Left ventricle myocardium inferior (tissue), 1 donor: ENCODE results near the gene DBF4B. TPM values are rescaled to one million over a fixed set of nuclear protein-coding genes. Genes with fewer than 3 reads are reported as not detected.
A peak's percentile ranks its signal among the peaks of the same experiment; 100 is the strongest.
"Not testable (repeated sequence)": the region's sequence is repeated elsewhere in the genome, so short reads cannot be mapped to it uniquely, and the experiment has no call there.

Experiments
- DNase-seq: peaks from one replicate; pipeline ENCODE4 v3.0.0-alpha.2; 2020
- H3K27ac ChIP-seq: fragments of 200-600 bp; replicated peaks from 2 replicates; pipeline ENCODE4 v1.8.0; 2021
- H3K27me3 ChIP-seq: fragments of 200-600 bp; 2 replicates; pipeline ENCODE4 v1.8.0; 2021; ENCODE audit warnings: low read depth
- H3K36me3 ChIP-seq: fragments of 200-600 bp; 2 replicates; pipeline ENCODE4 v1.8.0; 2021
- H3K4me1 ChIP-seq: fragments of 200-600 bp; 2 replicates; pipeline ENCODE4 v1.8.0; 2021
- H3K4me3 ChIP-seq: fragments of 200-600 bp; 2 replicates; pipeline ENCODE4 v1.8.0; 2021; ENCODE audit warnings: mild to moderate bottlenecking, moderate library complexity
- H3K9me3 ChIP-seq: fragments of 200-600 bp; replicated peaks from 2 replicates; pipeline ENCODE4 v1.8.0; 2021
- CTCF ChIP-seq: fragments of 200-600 bp; IDR thresholded peaks from 2 replicates; pipeline ENCODE4 v1.8.0; 2021; ENCODE audit warnings: antibody characterized with exemption, mild to moderate bottlenecking, borderline replicate concordance
- intact Hi-C: fragments of 100-400 bp; cut with micrococcal nuclease; formaldehyde crosslinking; loops from one replicate; pipeline ENCODE4 v1.11.0; 2022
- total RNA-seq: library from RNA; stranded (reverse); fragmentation: NEBNext Ultra II Directional; extraction: Animal tissue kit (Norgen Biotek cat#: 25700); gene quantifications from one replicate; pipeline ENCODE4 v1.2.1, GENCODE V29; 2021
- donor health status: DM: no; HTN: yes; CAD: no; lungs with severe emphysema.

The DBF4B gene
- total RNA-seq, 1 donor from 2014 or later: 5.7 TPM

- DNase-seq: no peak
- no peaks in the 10 kb centered on the region for H3K9me3 ChIP-seq
- no peaks in the 10 kb centered on the region for H3K27me3 ChIP-seq
- H3K4me3 ChIP-seq: no peak overlapping the region
- peaks cover 4% of the 10 kb centered on the region for H3K36me3 ChIP-seq
- H3K4me1 ChIP-seq: no peaks in the 10 kb centered on the region
- peak; percentile 59 for TF ChIP-seq CTCF
- no peak overlapping the region for H3K27ac ChIP-seq
- intact Hi-C loops: no loop called here
Measured at GRCh38 chr17:44672479-44673093, 35.9 kb upstream of the DBF4B start.

- intact Hi-C loops: no loop called here
- TF ChIP-seq CTCF: no peak
- no peak for DNase-seq
- no peak overlapping the region for H3K27ac ChIP-seq
- no peaks in the 10 kb centered on the region for H3K4me1 ChIP-seq
- no peaks in the 10 kb centered on the region for H3K9me3 ChIP-seq
- no peak overlapping the region for H3K4me3 ChIP-seq
- H3K27me3 ChIP-seq: no peaks in the 10 kb centered on the region
- peaks cover 17% of the 10 kb centered on the region for H3K36me3 ChIP-seq
Measured at GRCh38 chr17:44673893-44674292, 34.6 kb upstream of the DBF4B start.

GRCh38 chr17:44677136-44677535 lies 31.3 kb upstream of the DBF4B start:
- Histone ChIP-seq H3K27me3 (no peaks in the 10 kb centered on the region), H3K4me3 (no peak overlapping the region), H3K27ac (no peak overlapping the region), H3K36me3 (peaks cover 48% of the 10 kb centered on the region), H3K4me1 (no peaks in the 10 kb centered on the region), H3K9me3 (no peaks in the 10 kb centered on the region)
- no peak for DNase-seq
- intact Hi-C loops: no loop called here
- no peak for TF ChIP-seq CTCF

- H3K27ac ChIP-seq, H3K27me3 ChIP-seq, intact Hi-C loops, H3K9me3 ChIP-seq, DNase-seq, H3K4me3 ChIP-seq: not testable (repeated sequence)
- peaks cover 62% of the 10 kb centered on the region for H3K36me3 ChIP-seq
- H3K4me1 ChIP-seq: peaks cover 13% of the 10 kb centered on the region
Measured at GRCh38 chr17:44683303-44683702, 25.2 kb upstream of the DBF4B start.

GRCh38 chr17:44687756-44688155 lies 20.7 kb upstream of the DBF4B start:
- intact Hi-C loops: no loop called here
- Histone ChIP-seq H3K27ac (no peak overlapping the region), H3K4me3 (no peak overlapping the region), H3K4me1 (peaks cover 37% of the 10 kb centered on the region), H3K27me3 (no peaks in the 10 kb centered on the region), H3K9me3 (no peaks in the 10 kb centered on the region), H3K36me3 (peaks cover 18% of the 10 kb centered on the region)
- DNase-seq: no peak
- TF ChIP-seq CTCF: no peak

- peaks cover 37% of the 10 kb centered on the region for H3K4me1 ChIP-seq
- H3K4me3 ChIP-seq: peak overlapping the region; percentile 87
- no peaks in the 10 kb centered on the region for H3K9me3 ChIP-seq
- TF ChIP-seq CTCF: no peak
- peaks cover 14% of the 10 kb centered on the region for H3K36me3 ChIP-seq
- H3K27me3 ChIP-seq: no peaks in the 10 kb centered on the region
- H3K27ac ChIP-seq: no peak overlapping the region
- intact Hi-C loops: no loop called here
- DNase-seq: no peak
Measured at GRCh38 chr17:44688200-44688599, 20.3 kb upstream of the DBF4B start.
